ENCODE results near the gene RPL9.
"Not testable (repeated sequence)": the region's sequence is repeated elsewhere in the genome, so short reads cannot be mapped to it uniquely, and the experiment has no call there.

RPL9 gene

GRCh38 chr4:39458505-39459300 is at the start of gene RPL9, which contains the start of gene LIAS:
Gene RPL9 (minus strand): TSS chr4:39458922. CDS start chr4:39458439, 483 bp downstream.
Gene LIAS (plus strand): TSS chr4:39459056. CDS start chr4:39459118, 62 bp downstream.
- peak; percentile 95 for DNase-seq

- DNase-seq, result no peak
These were observed 46.9 kb upstream of the RPL9 start for GRCh38 chr4:39505581-39505980.

- DNase-seq, result no peak
These were observed 45.8 kb upstream of the RPL9 start for GRCh38 chr4:39504538-39504937.

GRCh38 chr4:39502664-39503035 is 43.9 kb upstream of the RPL9 start:
- DNase-seq, result not testable (repeated sequence)

GRCh38 chr4:39502019-39502663 is 43.4 kb upstream of the RPL9 start:
- no peak for DNase-seq

GRCh38 chr4:39498727-39499020 is 40.0 kb upstream of the RPL9 start:
- DNase-seq, result no peak

GRCh38 chr4:39497909-39498726 is 39.4 kb upstream of the RPL9 start:
- no peak for DNase-seq

- no peak for DNase-seq
These were observed 36.9 kb upstream of the RPL9 start for GRCh38 chr4:39495446-39496213.

GRCh38 chr4:39494354-39494753 is 35.6 kb upstream of the RPL9 start:
- no peak for DNase-seq

GRCh38 chr4:39490322-39490721 is 31.6 kb upstream of the RPL9 start:
- no peak for DNase-seq

- DNase-seq, result no peak
These were observed 27.6 kb upstream of the RPL9 start for GRCh38 chr4:39486221-39486804.

- no peak for DNase-seq
These were observed 26.0 kb upstream of the RPL9 start for GRCh38 chr4:39484582-39485272.

- no peak for DNase-seq
These were observed 22.4 kb upstream of the RPL9 start for GRCh38 chr4:39480902-39481695.

- DNase-seq, result no peak
These were observed 21.5 kb upstream of the RPL9 start for GRCh38 chr4:39480251-39480650.

GRCh38 chr4:39476187-39476895 is 17.6 kb upstream of the RPL9 start:
- no peak for DNase-seq

- no peak for DNase-seq
These were observed 13.7 kb upstream of the RPL9 start for GRCh38 chr4:39472396-39472795.

- no peak for DNase-seq
These were observed 11.7 kb upstream of the RPL9 start for GRCh38 chr4:39470402-39470801.

- peak; percentile 59 for DNase-seq
These were observed 10.8 kb upstream of the RPL9 start for GRCh38 chr4:39469429-39470077.

- DNase-seq, result no peak
These were observed 8.7 kb upstream of the RPL9 start for GRCh38 chr4:39467464-39467863.

GRCh38 chr4:39466747-39467146 is 8.0 kb upstream of the RPL9 start:
- no peak for DNase-seq
